NCI-H69 (cell line): ENCODE data around the gene PCAT7.
"Not testable (repeated sequence)": the region's sequence is repeated elsewhere in the genome, so short reads cannot be mapped to it uniquely, and the experiment has no call there.

Experiments
- DNase-seq: peaks from one replicate; lab custom pipeline; 2025; lab: John Stamatoyannopoulos, UW

The PCAT7 gene

GRCh38 chr9:94563548-94563947 is 8.7 kb downstream of the PCAT7 start:
- DNase-seq, result no peak

- DNase-seq, result peak; percentile 11
Measured at GRCh38 chr9:94564279-94564678, 9.4 kb downstream of the PCAT7 start.

- no peak for DNase-seq
Measured at GRCh38 chr9:94566550-94566949, 11.7 kb downstream of the PCAT7 start.

GRCh38 chr9:94567271-94567670 is 12.4 kb downstream of the PCAT7 start:
- no peak for DNase-seq

GRCh38 chr9:94568250-94568889 is 13.5 kb downstream of the PCAT7 start:
- no peak for DNase-seq

DNA sequence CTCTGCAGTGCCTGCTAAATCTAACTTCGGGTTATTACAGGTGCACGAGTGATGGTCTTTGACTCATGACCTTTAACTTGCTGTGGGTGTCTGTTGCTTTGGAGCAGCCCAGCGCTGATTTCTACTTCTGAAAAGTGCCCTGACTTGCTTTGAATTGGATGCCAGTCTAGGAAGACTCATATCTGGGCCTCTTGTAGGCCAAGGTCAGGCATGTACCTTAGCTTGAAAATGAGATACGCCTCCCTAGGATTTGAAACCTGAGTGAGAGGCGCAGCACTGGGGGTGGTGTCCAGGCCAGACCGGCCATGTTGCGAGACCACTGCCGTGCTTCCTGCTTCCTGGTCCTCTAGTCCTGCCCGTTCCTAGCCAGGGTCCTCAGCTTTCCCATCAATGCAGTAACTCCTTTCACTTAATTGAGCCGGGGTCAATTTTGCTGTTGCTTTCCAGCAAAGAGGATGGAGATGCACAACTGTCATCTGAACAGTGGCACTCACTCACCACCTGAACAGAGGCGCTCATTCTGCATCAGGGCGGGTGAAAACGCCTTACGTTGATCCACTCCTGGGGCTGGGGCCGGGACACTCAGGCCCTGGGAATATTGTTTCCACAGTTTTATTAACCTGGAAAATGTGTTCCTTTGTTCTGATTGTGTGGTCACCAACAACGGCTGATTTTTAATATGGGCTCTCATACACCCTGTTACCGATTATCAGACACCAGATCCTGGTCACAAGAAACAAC is 14.3 kb downstream of the PCAT7 start:
- no peak for DNase-seq

DNA sequence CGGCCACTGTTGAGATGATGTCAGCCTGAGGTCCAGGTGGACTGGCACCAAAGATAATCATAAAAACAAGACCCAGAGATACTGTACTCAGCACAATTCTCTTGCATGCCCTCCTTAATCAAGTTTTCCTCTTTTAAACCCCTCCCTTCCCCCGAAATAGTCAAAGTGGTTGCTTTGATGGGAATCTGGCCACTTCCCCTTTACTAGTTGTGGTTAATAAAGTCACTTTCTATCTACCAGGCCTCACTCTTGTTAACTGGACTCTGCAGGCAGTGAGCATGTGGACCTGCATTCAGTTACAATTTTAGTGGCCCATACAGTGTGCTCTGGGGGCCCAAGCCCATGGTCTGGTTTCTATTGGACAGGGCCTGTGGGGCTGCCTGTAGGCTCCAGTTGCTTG is 21.2 kb downstream of the PCAT7 start:
- DNase-seq, result no peak

DNA sequence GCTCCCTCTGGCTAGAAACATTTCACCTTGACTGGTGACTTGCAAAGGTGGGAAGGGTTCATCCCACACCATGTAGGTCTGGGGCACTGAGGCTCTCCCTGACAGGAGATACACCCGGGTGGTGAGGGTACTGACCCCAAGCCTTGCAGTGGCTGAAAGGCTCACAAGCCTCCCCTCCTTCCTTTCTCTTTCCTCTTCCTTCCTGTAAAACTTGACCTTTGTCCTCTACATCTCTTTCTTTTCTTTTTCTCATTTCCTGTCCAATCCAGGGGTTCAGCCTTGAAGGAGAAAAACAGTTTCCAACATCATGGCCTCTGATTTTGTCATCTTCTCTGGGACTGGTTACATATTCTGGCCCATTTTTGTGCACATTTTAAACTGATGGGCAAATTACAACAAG is 22.2 kb downstream of the PCAT7 start:
- DNase-seq, result no peak

GRCh38 chr9:94577571-94577970 is 22.7 kb downstream of the PCAT7 start:
- DNase-seq, result no peak

DNA sequence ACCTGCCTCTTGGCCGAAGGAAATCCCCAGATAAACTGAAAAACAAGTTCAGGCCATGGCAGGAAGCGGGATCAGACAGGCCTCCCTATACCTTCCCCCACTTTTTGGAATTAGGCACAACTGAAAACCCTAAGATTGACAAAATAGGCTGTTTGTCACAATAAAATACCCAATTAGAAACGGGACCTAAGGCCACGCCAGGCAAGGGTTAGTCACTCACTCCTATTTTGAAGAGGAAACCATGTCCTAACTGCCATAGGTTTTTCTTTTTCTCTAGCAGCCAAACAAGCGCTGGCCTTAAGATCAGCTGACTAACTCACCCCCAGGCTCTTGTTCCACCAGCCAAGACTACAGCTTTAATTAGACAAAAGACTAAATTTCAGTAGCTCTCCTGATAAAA is 26.8 kb downstream of the PCAT7 start:
- no peak for DNase-seq

GRCh38 chr9:94584555-94584954 is 29.7 kb downstream of the PCAT7 start:
- DNase-seq, result no peak

DNA sequence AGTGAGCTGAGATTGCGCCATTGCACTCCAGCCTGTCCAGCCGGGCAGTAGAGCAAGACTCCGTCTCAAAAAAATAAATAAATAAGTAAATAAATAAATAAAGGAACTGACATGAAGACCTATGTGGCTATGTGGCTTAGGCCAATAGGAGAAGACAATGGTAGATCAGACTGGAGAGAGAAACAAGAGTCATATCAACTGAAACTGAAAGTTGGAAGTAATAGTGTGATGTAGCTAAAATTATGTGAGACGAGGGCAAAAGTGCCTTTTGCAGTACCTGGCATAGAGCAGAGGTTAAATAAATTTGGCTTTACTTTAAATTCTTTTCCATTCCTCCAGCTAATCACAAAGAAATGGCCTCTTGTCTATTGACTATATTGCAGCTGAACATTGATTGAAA is 31.4 kb downstream of the PCAT7 start:
- DNase-seq, result no peak

- DNase-seq, result no peak
Measured at GRCh38 chr9:94586814-94587213, 31.9 kb downstream of the PCAT7 start.

DNA sequence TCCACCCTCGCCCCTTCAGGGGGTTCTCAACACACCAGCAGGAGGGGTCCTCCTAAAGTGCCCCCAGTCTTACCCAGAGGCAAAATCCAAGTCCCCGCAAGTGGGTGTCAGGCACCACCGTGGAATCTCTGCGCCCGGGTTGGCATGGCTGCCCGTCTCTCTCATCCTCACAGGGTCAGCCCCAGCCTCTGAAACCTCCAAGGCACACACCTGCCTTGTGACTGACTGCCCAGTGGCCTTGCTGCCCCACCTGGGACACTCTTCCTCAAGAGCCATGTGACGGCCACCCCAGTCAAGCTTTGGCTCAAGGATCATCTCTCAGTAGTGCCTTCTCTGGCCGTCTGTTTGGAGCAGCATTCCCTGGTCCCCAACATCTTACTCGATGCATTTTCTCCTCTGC is 33.8 kb downstream of the PCAT7 start:
- no peak for DNase-seq

DNA sequence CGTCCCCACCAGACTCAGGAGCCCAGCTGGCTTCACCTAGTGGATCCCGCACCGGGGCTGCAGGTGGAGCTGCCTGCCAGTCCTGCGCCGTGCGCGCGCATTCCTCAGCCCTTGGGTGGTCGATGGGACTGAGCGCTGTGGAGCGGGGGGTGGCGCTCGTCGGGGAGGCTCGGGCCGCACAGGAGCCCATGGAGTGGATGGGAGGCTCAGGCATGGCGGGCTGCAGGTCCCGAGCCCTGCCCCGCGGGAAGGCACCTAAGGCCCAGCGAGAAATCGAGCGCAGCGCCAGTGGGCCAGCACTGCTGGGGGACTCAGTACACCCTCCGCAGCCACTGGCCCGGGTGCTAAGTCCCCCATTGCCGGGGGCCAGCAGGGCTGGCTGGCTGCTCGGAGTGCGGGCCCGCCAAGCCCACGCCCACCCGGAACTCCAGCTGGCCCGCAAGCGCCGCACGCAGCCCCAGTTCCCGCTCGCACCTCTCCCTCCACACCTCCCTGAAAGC is 36.2 kb downstream of the PCAT7 start:
- DNase-seq, result not testable (repeated sequence)

- peak; percentile 14 for DNase-seq
Measured at GRCh38 chr9:94591876-94592275, 37.0 kb downstream of the PCAT7 start.

DNA sequence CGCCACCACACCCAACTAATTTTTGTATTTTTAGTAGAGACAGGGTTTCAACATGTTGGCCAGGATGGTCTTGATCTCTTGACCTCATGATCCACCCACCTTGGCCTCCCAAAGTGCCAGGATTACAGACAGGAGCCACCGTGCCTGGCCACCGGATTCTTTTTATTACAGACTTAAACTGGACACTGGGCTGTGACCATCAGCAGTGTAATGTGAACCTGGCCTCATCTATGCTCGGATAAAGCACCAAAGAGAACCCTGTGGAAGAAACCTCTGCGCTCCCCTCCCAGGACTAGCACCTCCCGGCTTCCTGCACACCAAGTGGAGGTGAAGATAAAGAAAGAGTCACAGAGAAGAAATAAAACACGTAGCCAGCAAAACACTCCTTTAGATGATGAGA is 37.8 kb downstream of the PCAT7 start:
- not testable (repeated sequence) for DNase-seq

DNA sequence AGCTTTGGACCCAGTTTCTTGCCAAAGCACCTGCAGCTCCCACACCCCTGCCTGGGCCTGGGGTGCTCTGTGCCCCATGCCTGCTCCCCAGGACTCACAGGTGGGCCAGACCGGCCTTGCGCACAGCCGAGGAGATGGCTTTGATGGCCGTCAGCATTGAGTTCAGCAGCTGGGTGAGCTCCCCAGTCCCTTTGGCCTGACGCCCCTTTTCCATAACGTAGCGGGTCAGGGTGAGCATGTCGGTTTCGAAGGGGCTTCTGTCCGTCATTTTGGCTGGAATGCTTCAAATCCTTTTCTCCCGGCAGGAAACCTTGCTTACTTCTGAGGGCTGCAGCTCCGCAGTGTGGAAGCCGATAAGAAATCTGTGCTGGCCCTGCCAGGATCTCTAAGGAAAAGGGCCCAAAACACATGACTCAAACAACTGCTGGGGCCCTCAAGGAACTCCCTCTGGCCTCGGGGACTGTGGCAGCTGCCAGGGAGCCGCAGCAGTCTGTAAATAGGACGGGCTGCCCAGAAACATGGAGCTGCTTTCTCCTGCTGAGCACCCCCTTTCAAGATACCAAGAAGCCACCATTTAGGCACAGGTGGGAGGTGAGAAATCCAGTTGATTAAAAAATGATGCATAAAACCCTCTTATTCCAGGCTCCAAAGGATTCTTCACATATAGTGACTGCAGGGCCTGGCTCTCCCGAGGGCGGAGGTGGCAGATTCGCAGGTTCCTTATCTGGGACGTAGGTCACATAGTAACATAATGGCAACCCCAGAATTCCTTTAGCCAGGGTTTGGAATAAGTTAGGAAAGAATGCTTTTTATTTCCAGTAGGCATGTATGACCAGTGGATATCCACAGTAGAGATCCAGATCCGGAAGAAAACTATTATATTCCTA is 38.8 kb downstream of the PCAT7 start, which contains the start of gene FBP2:
Gene FBP2, minus strand, starts transcription at position 366 of the 887 bp plus-strand sequence. Its CDS starts 98 bp downstream, at position 268.
- no peak for DNase-seq

DNA sequence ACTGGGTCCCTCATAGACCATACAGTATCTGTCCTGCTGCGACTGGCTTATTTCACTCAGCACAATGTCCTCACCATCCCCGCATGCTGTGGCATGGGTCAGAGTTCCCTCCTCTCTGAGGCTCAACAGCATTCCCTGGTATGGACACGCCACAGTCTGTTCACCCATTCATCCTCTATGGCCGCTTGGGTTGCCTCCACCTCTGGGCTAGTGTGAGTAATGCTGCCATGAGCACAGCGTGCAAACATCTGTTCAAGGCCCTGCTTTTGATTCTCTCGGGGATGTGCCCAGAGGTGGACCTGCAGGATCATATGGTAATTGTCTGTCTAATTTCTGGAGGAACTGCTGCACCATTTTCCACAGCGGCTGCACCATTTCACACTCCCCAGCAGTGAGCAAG is 44.2 kb downstream of the PCAT7 start:
- no peak for DNase-seq

GRCh38 chr9:94600258-94600657 is 45.4 kb downstream of the PCAT7 start:
- DNase-seq, result no peak

DNA sequence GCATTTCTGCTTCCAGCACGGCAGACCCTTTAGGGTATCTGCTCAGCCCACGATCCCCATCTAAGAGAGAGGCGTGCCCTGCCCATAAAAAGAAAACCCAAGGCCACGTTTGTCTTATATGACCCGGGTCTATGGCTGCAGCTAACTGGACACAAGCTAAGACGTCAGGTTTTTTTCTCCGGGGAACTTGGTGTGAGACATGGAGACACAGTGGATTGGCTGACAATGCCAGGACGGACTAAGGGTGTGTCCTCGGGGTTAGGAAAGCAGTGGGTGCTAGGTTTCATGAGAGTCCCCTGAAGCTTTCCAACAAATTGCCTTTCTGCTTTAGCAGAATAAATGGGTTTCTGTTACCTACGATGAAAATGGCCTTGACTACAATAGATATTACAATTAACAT is 45.8 kb downstream of the PCAT7 start:
- DNase-seq, result no peak

- no peak for DNase-seq
Measured at GRCh38 chr9:94602666-94603065, 47.8 kb downstream of the PCAT7 start.
